HAP-1 (cell line): Measurements from ENCODE around the gene TLR1.
"Not testable (repeated sequence)": the region's sequence is repeated elsewhere in the genome, so short reads cannot be mapped to it uniquely, and the experiment has no call there.

Experiments used
- DNase-seq, 2 experiments: peaks; one replicate each; pipeline ENCODE4 v3.0.0-alpha.2; 2016 to 2020; ENCODE audit warnings: low spot score in 2 of 2
- H3K27me3 ChIP-seq: fragments of 250-450 bp; sonication (Bioruptor Pico); 2 replicates; pipeline ENCODE4 v1.5.1; 2020; ENCODE audit warnings: low read depth, mild to moderate bottlenecking, moderate library complexity
- H3K36me3 ChIP-seq: fragments of 250-450 bp; sonication (Bioruptor Pico); replicated peaks from 2 replicates; pipeline ENCODE4 v1.5.1; 2020; ENCODE audit warnings: mild to moderate bottlenecking
- H3K4me1 ChIP-seq: fragments of 250-450 bp; sonication (Bioruptor Pico); 2 replicates; pipeline ENCODE4 v1.5.1; 2020; ENCODE audit warnings: mild to moderate bottlenecking
- H3K4me3 ChIP-seq: fragments of 250-450 bp; sonication (Bioruptor Pico); 2 replicates; pipeline ENCODE4 v1.5.1; 2020; ENCODE audit warnings: mild to moderate bottlenecking, moderate library complexity
- H3K9me3 ChIP-seq: fragments of 250-450 bp; sonication (Bioruptor Pico); 2 replicates; pipeline ENCODE4 v1.5.1; 2020; ENCODE audit warnings: mild to moderate bottlenecking, moderate library complexity
- in situ Hi-C: fragments of 300-500 bp; cut with MboI; formaldehyde crosslinking; loops from 3 replicates; pipeline ENCODE4 v1.14.3; 2020; ENCODE audit warnings: low sequenced_read_pairs, inconsistent platforms, mixed read lengths

Gene TLR1

GRCh38 chr4:38777925-38778324, 26.7 kb downstream of the TLR1 start:
- H3K4me1 ChIP-seq, H3K4me3 ChIP-seq, H3K36me3 ChIP-seq, H3K27me3 ChIP-seq, H3K9me3 ChIP-seq, DNase-seq, in situ Hi-C loops: not testable (repeated sequence)

- Histone ChIP-seq H3K9me3 (no peaks in the 10 kb centered on the region), H3K36me3 (no peaks in the 10 kb centered on the region), H3K4me3 (no peak overlapping the region), H3K4me1 (no peaks in the 10 kb centered on the region), H3K27me3 (0 out of 2 replicates have a peak, but pooled peaks cover 2% of the 10 kb centered on the region)
- in situ Hi-C loops: no loop called here
- DNase-seq: no peak
Measured at GRCh38 chr4:38775326-38775725, 29.3 kb downstream of the TLR1 start.

GRCh38 chr4:38774181-38774955, 30.2 kb downstream of the TLR1 start:
- H3K36me3 ChIP-seq: no peaks in the 10 kb centered on the region

GRCh38 chr4:38770281-38770680, 34.3 kb downstream of the TLR1 start:
- H3K4me1 ChIP-seq, in situ Hi-C loops, H3K9me3 ChIP-seq, DNase-seq, H3K27me3 ChIP-seq, H3K36me3 ChIP-seq, H3K4me3 ChIP-seq: not testable (repeated sequence)

More at GRCh38 chr4:38774181-38774955, 30.2 kb downstream of the TLR1 start:
- Histone ChIP-seq H3K4me3 (no peak overlapping the region), H3K4me1 (no peaks in the 10 kb centered on the region), H3K27me3 (0 out of 2 replicates have a peak, but pooled peaks cover 2% of the 10 kb centered on the region), H3K9me3 (no peaks in the 10 kb centered on the region)
- in situ Hi-C loops: no loop called here
- no peak for DNase-seq

- in situ Hi-C loops: loop anchor here (10.0 kb wide), 2 partner anchors 75 to 365 kb away; no protein-coding TSS in a partner anchor
- no peak for DNase-seq
- no peaks in the 10 kb centered on the region for H3K9me3 ChIP-seq
- no peaks in the 10 kb centered on the region for H3K36me3 ChIP-seq
- no peaks in the 10 kb centered on the region for H3K4me1 ChIP-seq
- H3K4me3 ChIP-seq: no peak overlapping the region
- H3K27me3 ChIP-seq: no peaks in the 10 kb centered on the region
Measured at GRCh38 chr4:38769857-38770256, 34.7 kb downstream of the TLR1 start.

- no peaks in the 10 kb centered on the region for H3K9me3 ChIP-seq
- H3K4me1 ChIP-seq: no peaks in the 10 kb centered on the region
- no peak overlapping the region for H3K4me3 ChIP-seq
- H3K27me3 ChIP-seq: no peaks in the 10 kb centered on the region
- in situ Hi-C loops: loop anchor here (10.0 kb wide), 2 partner anchors 75 to 365 kb away; no protein-coding TSS in a partner anchor
- no peaks in the 10 kb centered on the region for H3K36me3 ChIP-seq
- DNase-seq: no peak
Measured at GRCh38 chr4:38769441-38769840, 35.1 kb downstream of the TLR1 start.

GRCh38 chr4:38768968-38769394, 35.6 kb downstream of the TLR1 start:
- no peak for DNase-seq
- Histone ChIP-seq H3K4me1 (no peaks in the 10 kb centered on the region), H3K36me3 (no peaks in the 10 kb centered on the region), H3K4me3 (no peak overlapping the region), H3K9me3 (no peaks in the 10 kb centered on the region), H3K27me3 (no peaks in the 10 kb centered on the region)
- in situ Hi-C loops: loop anchor here (10.0 kb wide), 2 partner anchors 76 to 366 kb away; no protein-coding TSS in a partner anchor

- in situ Hi-C loops: loop anchor here (10.0 kb wide), 2 partner anchors 78 to 368 kb away; no protein-coding TSS in a partner anchor
- not testable (repeated sequence) for H3K4me3 ChIP-seq, H3K27me3 ChIP-seq, H3K9me3 ChIP-seq, DNase-seq, H3K4me1 ChIP-seq, H3K36me3 ChIP-seq
Measured at GRCh38 chr4:38766940-38767339, 37.7 kb downstream of the TLR1 start.

- Histone ChIP-seq H3K4me3 (no peak overlapping the region), H3K36me3 (no peaks in the 10 kb centered on the region), H3K27me3 (no peaks in the 10 kb centered on the region), H3K4me1 (no peaks in the 10 kb centered on the region), H3K9me3 (no peaks in the 10 kb centered on the region)
- in situ Hi-C loops: loop anchor here (10.0 kb wide), 2 partner anchors 79 to 369 kb away; no protein-coding TSS in a partner anchor
- DNase-seq: no peak
Measured at GRCh38 chr4:38765382-38765781, 39.2 kb downstream of the TLR1 start.

GRCh38 chr4:38764277-38764676, 40.3 kb downstream of the TLR1 start:
- no peak for DNase-seq
- Histone ChIP-seq H3K36me3 (no peaks in the 10 kb centered on the region), H3K9me3 (no peaks in the 10 kb centered on the region), H3K27me3 (no peaks in the 10 kb centered on the region), H3K4me3 (no peak overlapping the region), H3K4me1 (no peaks in the 10 kb centered on the region)
- in situ Hi-C loops: loop anchor here (10.0 kb wide), 2 partner anchors 81 to 371 kb away; no protein-coding TSS in a partner anchor

- no peaks in the 10 kb centered on the region for H3K27me3 ChIP-seq
- no peaks in the 10 kb centered on the region for H3K9me3 ChIP-seq
- H3K4me1 ChIP-seq: no peaks in the 10 kb centered on the region
- in situ Hi-C loops: loop anchor here (10.0 kb wide), 2 partner anchors 82 to 372 kb away; no protein-coding TSS in a partner anchor
- no peak overlapping the region for H3K4me3 ChIP-seq
- no peaks in the 10 kb centered on the region for H3K36me3 ChIP-seq
- DNase-seq: no peak
Measured at GRCh38 chr4:38762560-38762959, 42.0 kb downstream of the TLR1 start.

GRCh38 chr4:38759790-38760122, 44.8 kb downstream of the TLR1 start:
- no peak for DNase-seq
- Histone ChIP-seq H3K9me3 (no peaks in the 10 kb centered on the region), H3K4me3 (no peak overlapping the region), H3K27me3 (no peaks in the 10 kb centered on the region), H3K36me3 (no peaks in the 10 kb centered on the region), H3K4me1 (no peaks in the 10 kb centered on the region)
- in situ Hi-C loops: loop anchor here (10.0 kb wide), 2 partner anchors 85 to 375 kb away; no protein-coding TSS in a partner anchor

GRCh38 chr4:38759113-38759789, 45.3 kb downstream of the TLR1 start:
- no peaks in the 10 kb centered on the region for H3K27me3 ChIP-seq
- no peaks in the 10 kb centered on the region for H3K36me3 ChIP-seq
- H3K4me3 ChIP-seq: no peak overlapping the region
- no peaks in the 10 kb centered on the region for H3K9me3 ChIP-seq
- in situ Hi-C loops: no loop called here
- no peaks in the 10 kb centered on the region for H3K4me1 ChIP-seq
- DNase-seq: peak; percentile 17 to 72
